T47D (cell line): Measurements from ENCODE around the gene FAM78B.

ENCODE experiments used
- DNase-seq, 2 experiments: peaks; one replicate each; pipeline versions ENCODE4 v3.0.0 to v3.0.0-alpha.2; 2011 to 2012; ENCODE audit warnings: low read depth in 1 of 2, low spot score in 1 of 2
- JUND ChIP-seq: IDR thresholded peaks from 2 replicates; pipeline ENCODE4 v1.6.1; 2012; ENCODE audit warnings: low read depth
- in situ Hi-C: cut with HindIII; loops from 2 replicates; pipeline ENCODE4 v1.10.0; 2016; ENCODE audit warnings: low sequenced_read_pairs, low pct_unique_long_range_greater_than_20kb

Gene FAM78B

DNA sequence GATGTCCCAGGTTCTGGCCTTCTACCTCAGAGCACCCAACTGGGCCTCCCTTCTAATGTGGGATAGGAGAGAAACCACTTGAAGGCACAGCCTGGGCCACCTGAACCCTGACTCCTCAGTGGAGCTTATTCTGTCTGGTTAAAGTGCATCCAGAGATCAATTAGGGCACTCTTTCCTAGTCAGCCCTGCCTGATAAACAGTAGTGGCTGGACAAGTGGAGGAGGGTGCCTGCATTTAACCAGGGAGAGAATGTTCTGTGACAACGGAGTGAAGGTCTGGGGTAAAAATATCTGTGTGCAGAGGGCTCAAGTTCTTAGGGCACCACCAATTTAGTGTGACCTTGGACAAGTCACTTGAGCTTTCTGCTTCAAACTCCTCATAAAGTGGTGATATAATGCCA, 101.8 kb downstream of the FAM78B start:
- in situ Hi-C loops = no loop called here
- TF ChIP-seq JUND = no peak
- no peak for DNase-seq

DNA sequence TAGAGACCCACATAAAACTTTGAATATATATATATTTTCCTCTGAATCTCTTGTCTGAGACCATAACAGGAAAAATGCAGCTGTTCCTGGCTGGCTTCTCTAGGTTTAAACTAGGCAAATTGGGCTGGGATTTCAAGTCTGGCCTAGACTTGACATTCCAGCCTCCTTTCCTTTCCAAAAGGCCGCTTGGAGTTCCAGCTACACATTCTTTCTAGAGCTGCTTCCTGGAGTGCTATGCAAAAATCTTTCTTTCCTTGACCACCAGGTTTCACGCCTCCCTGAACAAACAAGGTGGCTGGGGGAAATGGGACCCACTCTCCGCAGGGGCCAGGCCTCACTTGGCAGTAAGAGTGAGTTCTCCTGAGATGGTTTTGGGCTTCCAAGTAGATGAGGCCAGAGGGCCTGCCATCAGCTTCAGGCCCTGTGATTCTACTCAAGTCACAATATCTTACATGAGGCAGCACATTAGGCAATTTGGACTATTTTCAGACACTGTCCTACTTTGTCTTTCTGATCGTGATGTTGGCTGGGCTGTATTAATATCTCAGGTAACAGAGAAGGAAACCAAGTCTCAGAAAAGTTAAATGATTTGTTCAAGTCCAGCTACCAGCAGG, 102.4 kb downstream of the FAM78B start:
- in situ Hi-C loops = no loop called here
- no peak for DNase-seq
- no peak for TF ChIP-seq JUND

DNA sequence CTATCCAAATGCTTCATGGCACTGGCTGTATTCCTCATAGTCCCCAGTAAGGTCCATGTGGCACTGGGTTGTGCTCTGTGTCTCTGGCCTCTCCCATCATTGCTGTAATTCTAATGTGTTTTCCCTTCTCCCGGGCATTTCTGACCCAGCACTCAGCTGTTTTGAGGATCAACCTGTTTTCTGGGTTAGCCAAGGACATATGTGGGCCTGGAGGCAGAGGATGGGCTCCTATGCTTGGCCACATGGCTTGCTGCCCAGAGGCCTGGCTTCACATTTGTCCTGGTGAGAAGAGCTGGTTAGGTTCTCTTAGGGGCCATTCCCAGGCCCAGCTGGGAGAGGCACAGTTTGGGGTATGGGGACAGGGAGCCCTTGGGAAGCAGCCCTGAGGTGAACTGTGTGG, 103.1 kb downstream of the FAM78B start:
- no peak for DNase-seq
- TF ChIP-seq JUND = no peak
- in situ Hi-C loops = no loop called here

DNA sequence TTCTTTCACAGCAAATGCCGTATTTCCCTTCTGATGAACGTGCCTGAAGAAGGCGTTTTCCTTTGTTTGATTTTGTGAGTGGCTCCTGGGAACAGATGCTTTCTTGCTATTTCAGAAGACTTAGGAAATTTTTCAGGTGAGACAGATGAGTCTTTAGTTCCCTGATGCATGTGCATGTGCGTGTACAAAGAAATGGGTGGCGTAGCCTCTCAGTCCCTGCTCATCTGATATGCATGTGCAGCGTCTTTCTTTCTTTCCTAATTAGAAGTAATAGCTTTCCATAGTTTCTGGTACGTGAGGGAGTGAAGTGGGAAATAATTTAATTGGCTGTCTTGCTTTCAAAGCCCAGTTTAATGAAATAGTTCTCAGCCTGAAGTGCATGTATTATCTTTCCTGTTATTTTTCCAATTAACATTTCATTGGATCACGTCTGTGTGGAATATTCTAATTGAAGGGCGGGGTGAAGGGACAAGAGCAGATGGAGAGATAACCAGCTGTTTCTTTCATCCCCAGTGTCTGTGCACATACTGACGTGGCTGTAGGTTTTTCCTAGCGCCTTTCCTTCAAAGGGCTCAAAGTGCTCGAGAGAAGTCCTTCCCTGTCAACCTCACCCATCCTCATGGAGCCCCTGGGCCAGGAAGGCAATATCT, 104.3 kb downstream of the FAM78B start:
- in situ Hi-C loops = no loop called here
- no peak for DNase-seq
- no peak for TF ChIP-seq JUND

DNA sequence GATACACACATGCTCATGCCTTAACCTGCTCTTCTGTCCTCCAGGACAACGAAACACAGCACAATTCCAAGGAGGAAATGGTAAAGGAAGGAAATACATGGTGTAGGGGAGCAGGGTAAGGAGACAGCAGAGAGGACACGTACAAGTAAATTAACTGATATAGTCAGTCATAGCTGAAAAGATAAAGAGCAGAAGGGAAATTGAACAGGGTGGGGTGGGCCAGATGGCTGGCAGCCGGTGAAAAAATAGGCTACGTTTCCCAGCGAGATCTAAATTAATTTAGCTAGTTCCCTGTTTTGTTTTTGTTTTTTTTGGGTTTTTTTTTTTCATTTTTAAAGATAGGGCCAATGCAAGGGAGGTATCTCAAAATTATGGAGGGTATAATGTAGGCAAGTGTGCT, 109.2 kb downstream of the FAM78B start:
- TF ChIP-seq JUND = no peak
- in situ Hi-C loops = no loop called here
- no peak for DNase-seq

DNA sequence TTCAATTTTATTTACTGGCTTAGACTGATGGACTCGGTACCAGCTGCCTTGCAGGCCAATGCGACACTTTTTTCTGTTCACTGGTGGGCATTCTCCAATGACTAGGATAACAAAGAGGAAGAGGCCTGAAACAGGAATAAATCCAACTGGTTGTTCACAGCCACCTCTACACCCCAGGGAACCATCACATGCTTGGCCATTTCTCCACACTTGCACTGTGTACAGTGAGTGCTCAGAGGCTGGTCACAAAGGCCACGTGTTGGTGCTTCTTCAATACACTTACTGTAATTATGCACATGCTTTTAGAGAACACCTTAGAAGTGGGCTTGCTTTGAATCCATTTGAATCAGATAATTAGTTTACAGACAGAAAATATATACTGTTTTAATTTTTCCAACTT, 113.4 kb downstream of the FAM78B start:
- DNase-seq = no peak
- TF ChIP-seq JUND = no peak
- in situ Hi-C loops = no loop called here

DNA sequence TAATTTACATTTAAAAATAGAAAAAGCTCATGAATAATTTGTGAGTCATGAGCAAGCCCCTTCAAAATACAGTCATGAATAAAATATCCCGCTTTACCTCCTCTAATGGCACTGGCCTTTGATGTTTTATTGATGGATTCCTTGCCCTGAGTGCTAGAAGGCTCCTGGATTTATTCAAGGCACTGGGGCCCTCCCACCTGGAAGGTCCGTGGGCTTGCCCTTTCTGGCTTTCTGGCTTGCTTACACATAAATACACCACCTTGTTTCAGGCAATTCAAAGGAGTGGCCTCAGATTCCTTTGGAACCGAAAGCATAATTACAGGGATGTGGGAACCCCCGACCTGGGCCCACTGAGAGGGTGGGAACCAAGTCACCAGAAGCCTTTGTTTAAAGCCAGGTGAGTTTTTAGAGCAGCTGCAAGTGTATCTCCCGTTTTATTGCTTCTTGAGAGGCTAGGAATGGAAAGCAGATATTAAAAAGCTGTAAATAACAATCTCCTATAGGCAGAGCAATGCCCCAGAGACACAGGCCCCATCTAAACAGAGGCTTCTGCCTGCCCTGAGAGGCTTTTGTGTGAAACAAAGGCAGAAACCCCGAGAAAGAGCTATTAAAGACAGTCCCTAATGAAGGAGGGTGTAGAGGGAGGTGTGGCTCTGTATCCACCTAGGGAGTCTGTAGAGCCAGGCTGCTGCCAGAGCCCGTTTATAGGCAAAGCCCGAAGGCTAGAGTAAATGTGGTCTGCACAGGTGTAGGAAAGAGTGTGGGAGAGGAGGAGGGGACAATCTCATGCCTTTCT, 126.4 kb downstream of the FAM78B start:
- no peak for TF ChIP-seq JUND
- no peak for DNase-seq
- in situ Hi-C loops = no loop called here

DNA sequence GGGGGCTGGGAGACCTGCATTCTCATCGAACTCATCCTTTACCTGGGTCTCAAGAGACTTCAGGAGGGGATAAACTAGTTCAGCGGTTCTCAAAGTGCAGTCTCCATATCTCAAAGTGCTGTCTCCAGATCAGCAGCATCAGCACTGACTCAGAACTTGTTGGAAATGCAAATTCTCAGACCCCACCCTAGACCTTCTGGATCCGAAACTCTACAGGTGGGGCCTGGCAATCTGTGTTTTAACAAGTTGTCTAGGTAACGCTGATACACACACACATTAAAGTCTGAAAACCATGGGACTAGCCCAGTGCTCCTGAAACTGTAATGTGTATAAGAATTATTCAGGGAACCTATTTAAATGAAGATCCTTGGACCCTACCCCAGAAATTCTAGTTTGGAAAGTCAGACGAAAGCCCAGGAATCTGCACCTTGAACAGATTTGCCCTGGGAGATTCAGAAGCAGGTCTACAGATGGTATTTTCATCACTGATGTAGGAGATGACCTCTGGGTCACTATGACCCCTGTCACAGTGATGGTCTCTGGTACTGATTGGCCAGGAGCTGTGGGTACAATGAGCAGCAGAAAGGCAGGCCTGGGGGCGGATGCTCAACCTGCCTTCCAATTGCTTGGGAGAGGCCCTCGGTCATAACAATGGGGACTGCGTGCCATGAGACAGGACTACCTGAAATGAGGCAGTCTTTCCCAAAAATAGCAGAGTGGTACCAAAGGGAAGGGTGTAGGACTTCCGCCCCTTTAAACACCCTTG, 127.2 kb downstream of the FAM78B start:
- no peak for DNase-seq
- no peak for TF ChIP-seq JUND
- in situ Hi-C loops = no loop called here

DNA sequence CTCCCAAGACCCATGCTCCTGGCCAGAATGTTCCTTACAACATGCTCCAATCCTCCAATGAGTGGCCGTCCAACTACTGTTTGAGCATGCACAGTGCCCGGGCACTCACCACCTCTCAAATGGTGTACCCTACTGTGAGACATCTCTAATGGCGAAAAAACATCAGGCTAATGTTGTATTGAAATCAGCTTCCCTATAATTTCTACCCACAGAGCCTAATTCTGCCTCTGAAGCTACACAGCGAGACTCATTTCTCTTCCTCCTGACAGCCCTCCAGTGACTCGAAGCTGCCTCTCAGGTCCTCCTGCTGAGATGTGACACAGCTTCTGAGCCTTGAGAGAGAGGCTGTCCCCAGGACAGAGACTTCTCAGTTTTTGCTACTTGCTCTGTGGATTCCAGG, 130.7 kb downstream of the FAM78B start:
- TF ChIP-seq JUND = no peak
- no peak for DNase-seq
- in situ Hi-C loops = no loop called here

DNA sequence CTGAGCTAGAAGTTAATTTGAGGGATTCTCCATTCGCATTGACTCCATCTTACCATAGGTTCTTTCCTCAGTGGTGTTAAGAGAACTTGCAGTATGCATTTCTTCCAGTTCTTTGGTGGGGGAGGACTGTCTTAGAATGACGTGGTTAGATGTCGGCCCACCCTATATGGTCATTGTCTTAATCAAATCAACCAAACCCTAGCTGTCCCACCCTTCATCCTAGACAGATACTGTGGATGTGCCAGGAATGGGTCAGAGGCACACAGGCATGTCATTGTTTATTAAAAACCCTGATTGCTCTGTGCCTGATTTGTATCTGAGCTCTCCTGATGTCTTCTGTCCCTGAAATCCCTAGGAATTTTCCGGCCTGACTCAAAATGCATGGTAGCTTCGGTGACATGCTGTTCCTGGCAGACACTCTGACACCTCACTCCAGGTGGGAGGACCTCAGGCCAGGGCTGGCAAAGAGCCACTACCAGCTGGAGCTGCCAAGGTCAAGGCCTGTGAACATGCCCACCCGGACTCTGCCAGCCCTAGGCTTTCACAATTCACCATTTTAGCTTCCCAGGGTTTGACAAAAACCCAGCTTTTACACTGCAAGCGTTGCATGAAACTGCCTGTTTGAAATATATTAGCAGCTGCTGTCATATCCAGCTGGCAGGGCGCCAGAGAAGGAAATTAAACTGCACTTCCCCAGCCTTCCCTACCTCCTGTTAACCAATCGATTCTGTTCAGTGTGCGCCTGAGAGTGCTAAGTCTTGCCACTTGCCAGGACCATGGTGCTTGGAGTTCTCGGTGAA, 134.0 kb downstream of the FAM78B start:
- DNase-seq = peak in 1 of 2 experiments; percentile 9
- TF ChIP-seq JUND = no peak
- in situ Hi-C loops = no loop called here

DNA sequence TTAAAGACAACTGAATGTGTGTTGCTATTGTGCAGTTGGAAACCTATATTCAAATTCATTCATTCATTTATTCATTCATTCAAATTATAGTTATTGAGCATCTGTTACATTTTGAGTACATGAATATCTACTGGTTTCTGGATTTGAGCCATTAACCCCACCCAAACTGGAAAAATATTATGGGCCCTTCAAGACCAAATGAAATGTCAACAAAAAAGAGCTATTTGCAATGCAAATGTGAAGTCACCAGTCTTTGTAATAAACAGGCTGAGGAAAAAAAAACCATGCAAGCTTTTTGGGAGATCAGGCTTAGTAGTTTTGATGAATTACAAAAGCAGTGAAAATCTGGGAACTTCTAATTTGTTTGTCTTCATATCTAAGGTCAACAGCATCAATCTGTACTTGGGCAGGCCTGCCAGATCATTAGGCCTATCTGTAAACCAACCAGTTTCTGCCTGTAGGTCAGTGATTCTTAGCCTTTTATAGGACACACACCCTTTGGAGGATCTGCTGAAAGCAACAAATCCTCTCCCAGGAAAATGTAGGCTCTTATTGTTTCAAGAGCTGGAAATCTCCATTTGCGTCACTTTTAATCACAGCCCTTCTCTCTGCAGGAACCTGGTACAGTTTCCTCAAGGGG, 134.7 kb downstream of the FAM78B start:
- no peak for TF ChIP-seq JUND
- no peak for DNase-seq
- in situ Hi-C loops = no loop called here
